Fibroblast of villous mesenchyme (primary cell): Measurements from ENCODE around the gene C1QTNF1. TPM values are rescaled to one million over a fixed set of nuclear protein-coding genes. Genes with fewer than 3 reads are reported as not detected.

Source experiments
- DNase-seq: peaks from one replicate; pipeline ENCODE4 v3.0.0-alpha.2; 2010; ENCODE audit warnings: low read depth
- H3K4me3 ChIP-seq: 2 replicates; pipeline ENCODE4 v1.5.1; 2011; ENCODE audit warnings: low read depth, mild to moderate bottlenecking, low read length
- total RNA-seq: library from RNA; depleted of rRNA; stranded (reverse); fragments of >200 nt; gene quantifications from 2 replicates; pipeline ENCODE4 v1.2.3, GENCODE V29; 2012
- TF ChIP-seq, protein P1 (sequence below): IDR thresholded peaks from 2 replicates; pipeline ENCODE4 v1.5.1; 2012; ENCODE audit warnings: low read depth, mild to moderate bottlenecking, low read length; ENCODE audit not compliant: insufficient read depth

Gene C1QTNF1
- total RNA-seq, 1 donor: 63.5 TPM

GRCh38 chr17:79084291-79085153 is 60.6 kb downstream of the C1QTNF1 start:
- TF ChIP-seq, protein P1, sequence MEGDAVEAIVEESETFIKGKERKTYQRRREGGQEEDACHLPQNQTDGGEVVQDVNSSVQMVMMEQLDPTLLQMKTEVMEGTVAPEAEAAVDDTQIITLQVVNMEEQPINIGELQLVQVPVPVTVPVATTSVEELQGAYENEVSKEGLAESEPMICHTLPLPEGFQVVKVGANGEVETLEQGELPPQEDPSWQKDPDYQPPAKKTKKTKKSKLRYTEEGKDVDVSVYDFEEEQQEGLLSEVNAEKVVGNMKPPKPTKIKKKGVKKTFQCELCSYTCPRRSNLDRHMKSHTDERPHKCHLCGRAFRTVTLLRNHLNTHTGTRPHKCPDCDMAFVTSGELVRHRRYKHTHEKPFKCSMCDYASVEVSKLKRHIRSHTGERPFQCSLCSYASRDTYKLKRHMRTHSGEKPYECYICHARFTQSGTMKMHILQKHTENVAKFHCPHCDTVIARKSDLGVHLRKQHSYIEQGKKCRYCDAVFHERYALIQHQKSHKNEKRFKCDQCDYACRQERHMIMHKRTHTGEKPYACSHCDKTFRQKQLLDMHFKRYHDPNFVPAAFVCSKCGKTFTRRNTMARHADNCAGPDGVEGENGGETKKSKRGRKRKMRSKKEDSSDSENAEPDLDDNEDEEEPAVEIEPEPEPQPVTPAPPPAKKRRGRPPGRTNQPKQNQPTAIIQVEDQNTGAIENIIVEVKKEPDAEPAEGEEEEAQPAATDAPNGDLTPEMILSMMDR: no peak
- no peak for DNase-seq
- H3K4me3 ChIP-seq: no peak overlapping the region

DNA sequence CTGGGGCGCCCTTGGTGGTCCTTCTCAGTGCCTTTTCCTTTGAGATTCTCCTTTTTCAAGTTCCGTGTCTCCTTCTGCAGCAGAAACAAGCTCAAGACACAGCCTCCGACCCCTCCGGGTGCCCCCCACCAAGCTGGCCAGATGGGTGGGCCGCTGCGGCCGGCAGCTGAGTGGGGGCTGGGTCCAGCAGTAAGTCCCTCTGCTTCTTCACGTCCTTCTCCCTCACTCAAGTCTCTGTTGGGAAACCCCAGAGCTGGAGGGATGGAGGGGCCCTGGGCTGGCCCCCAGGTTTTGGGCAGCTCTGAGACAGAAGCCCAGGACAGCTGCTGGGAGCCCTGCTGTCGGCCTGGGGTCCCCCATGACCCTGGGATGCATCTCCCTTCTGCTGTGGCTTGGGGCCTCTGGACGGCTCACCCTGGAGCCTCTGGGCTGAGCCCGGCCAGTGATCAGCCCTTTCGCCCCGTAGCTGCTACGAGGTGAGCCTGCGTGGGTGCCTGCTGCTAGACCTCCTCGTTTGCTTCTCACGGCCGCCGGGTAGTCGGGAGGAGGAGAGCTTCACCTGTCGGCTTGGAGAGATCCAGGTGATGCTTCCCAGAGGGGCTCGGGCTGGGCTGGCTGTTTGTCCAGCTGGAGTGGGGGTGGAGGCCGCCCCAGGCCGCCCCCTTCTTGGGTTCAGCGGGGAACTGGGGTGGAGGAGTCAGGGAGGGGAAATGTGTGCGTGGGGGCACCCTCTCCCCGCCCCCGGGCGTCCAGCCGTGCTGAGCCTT is 61.4 kb downstream of the C1QTNF1 start:
- no peak overlapping the region for H3K4me3 ChIP-seq
- TF ChIP-seq, protein P1: no peak
- DNase-seq: no peak

DNA sequence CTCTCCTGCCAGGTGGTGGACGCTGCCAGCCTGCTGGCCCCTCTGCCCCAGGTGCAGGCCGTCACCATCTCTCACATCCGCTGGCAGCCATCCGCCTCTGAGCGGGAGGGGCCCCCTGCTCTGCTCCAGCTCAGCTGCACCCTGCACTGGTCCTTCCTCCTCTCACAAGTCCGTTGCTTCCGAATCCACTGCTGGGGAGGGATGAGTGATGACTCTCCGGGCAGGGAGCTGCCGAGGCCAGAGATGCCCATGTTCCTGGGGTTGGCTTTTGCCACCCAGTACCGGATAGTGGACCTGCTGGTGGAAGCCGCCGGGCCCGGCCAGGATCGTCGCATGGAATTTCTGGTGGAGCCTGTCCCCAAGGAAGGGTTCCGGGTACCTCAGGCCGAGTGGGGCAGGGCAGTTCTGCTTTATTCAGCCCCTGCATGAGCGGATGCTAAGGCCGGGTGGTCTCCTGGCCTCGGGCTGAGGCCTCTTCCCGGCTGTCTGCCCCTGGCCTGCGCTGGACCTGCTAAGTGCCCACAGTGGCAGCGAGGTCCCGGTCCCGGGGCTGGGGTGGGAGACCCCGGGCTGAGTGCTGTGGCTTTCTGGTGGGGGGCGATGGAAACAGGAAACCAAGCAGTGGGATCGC is 62.1 kb downstream of the C1QTNF1 start:
- DNase-seq: no peak
- no peak overlapping the region for H3K4me3 ChIP-seq
- TF ChIP-seq, protein P1: no peak

GRCh38 chr17:79086609-79087427 is 62.8 kb downstream of the C1QTNF1 start:
- TF ChIP-seq, protein P1: no peak
- H3K4me3 ChIP-seq: no peak overlapping the region
- DNase-seq: no peak

DNA sequence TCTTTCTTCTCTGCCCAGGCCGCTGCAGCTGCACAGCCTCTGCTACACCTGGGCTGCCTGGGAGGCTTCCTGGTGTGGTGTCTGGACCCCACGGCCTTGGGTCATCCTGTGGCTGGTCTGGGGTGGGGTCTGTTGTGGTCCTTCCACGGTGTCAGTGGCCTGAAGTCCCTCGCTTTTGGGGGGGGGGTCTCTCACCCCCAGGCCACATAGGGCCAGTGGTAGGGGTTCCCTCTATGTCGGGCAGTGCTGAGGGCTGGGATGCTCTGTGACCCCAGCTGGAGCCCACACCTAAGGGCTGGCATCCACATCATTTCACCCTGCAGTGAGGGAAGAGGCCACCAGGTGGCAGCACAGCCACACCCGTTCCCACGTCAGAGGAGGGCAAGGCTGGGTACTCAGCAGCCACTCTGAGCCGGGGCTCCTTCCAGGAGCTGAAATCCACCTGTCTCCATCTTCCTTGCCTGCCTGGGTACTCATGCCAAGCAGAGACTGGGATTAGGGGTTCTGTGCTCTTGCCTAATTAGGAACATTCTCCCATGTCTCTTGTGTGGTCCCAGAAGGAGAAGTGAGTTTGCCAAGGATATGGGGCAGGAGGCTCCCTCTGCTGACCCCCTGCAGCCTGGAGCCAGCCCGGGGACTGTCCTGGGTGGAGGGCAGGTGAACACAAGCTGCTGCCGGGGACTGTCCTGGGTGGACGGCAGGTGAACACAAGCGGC is 63.6 kb downstream of the C1QTNF1 start:
- DNase-seq: peak; percentile 48
- TF ChIP-seq, protein P1: peak; percentile 81
- no peak overlapping the region for H3K4me3 ChIP-seq
